ENCODE measurements around the gene MPI. TPM values are rescaled to one million over a fixed set of nuclear protein-coding genes. Genes with fewer than 3 reads are reported as not detected.

MPI gene
- total RNA-seq, 1 donor from 2014 or later: 53.2 TPM

Small RNA genes lying within 50 kb of the gene (microRNA-seq; reads per million reads assigned to microRNA genes)
- gene MIR6882: not detected

Other genes with a start within 250 kb of the MPI start
- gene EDC3, start 194.0 kb upstream of the MPI start, total RNA-seq: 14.4 TPM
- 0.30 TPM for gene CYP1A1, start 164.5 kb upstream of the MPI start, total RNA-seq
- not detected for gene CYP1A2, start 141.2 kb upstream of the MPI start, total RNA-seq
- gene CSK, start 108.0 kb upstream of the MPI start, total RNA-seq: 45.5 TPM
- 20.6 TPM for gene LMAN1L, start 77.2 kb upstream of the MPI start, total RNA-seq
- gene CPLX3, start 63.4 kb upstream of the MPI start, total RNA-seq: 3.6 TPM
- gene ULK3, start 46.9 kb upstream of the MPI start, total RNA-seq: 35.8 TPM
- gene SCAMP2, start 16.7 kb upstream of the MPI start, total RNA-seq: 38.8 TPM
- 115 TPM for gene FAM219B, start 16.8 kb downstream of the MPI start, total RNA-seq
- gene COX5A, start 48.0 kb downstream of the MPI start, total RNA-seq: 1,582 TPM
- gene RPP25, start 66.7 kb downstream of the MPI start, total RNA-seq: 3.4 TPM
- 1.2 TPM for gene SCAMP5, start 105.5 kb downstream of the MPI start, total RNA-seq
- 5.5 TPM for gene PPCDC, start 133.5 kb downstream of the MPI start, total RNA-seq